Naive B cell (primary cell): ENCODE measurements around the gene BOD1L2. TPM values are rescaled to one million over a fixed set of nuclear protein-coding genes. Genes with fewer than 3 reads are reported as not detected.

Experiments used
- ATAC-seq, 2 donors: fragments of 150-1000 bp; cut with Tn5 transposase; 2 replicates each; pipeline ENCODE4 v1.10.0; 2021; ENCODE audit warnings: low read depth in 2 of 2, mild to moderate bottlenecking in 2 of 2, moderate library complexity in 2 of 2
- DNase-seq: peaks from one replicate; pipeline ENCODE4 v3.0.0; 2022
- H3K27ac Mint-ChIP-seq, 6 donors: one replicate each; pipeline ENCODE4 v1.8.0; 2020 to 2022; ENCODE audit warnings: mild to moderate bottlenecking in 6 of 6, mixed read lengths in 6 of 6, moderate library complexity in 5 of 6, inconsistent platforms in 2 of 6
- H3K27me3 Mint-ChIP-seq, 3 donors: one replicate each; pipeline ENCODE4 v1.8.0; 2021 to 2022; ENCODE audit warnings: mixed read lengths in 3 of 3, mild to moderate bottlenecking in 1 of 3
- H3K36me3 Mint-ChIP-seq, 2 donors: one replicate each; pipeline ENCODE4 v1.8.0; 2020 to 2022; ENCODE audit warnings: mixed read lengths in 2 of 2, inconsistent platforms in 1 of 2, mild to moderate bottlenecking in 1 of 2
- H3K4me1 Mint-ChIP-seq, 3 donors: one replicate each; pipeline ENCODE4 v1.8.0; 2020 to 2022; ENCODE audit warnings: mixed read lengths in 3 of 3, inconsistent platforms in 1 of 3, mild to moderate bottlenecking in 1 of 3, moderate library complexity in 1 of 3
- H3K4me3 Mint-ChIP-seq, 8 donors: one replicate each; pipeline ENCODE4 v1.8.0; 2020 to 2022; ENCODE audit warnings: mild to moderate bottlenecking in 8 of 8, mixed read lengths in 8 of 8, moderate library complexity in 8 of 8, inconsistent platforms in 2 of 8
- H3K9me3 Mint-ChIP-seq, 7 donors: one replicate each; pipeline ENCODE4 v1.8.0; 2020 to 2022; ENCODE audit warnings: mixed read lengths in 7 of 7, mild to moderate bottlenecking in 5 of 7, inconsistent platforms in 2 of 7, moderate library complexity in 1 of 7
- polyA plus RNA-seq, 6 donors: library from polyadenylated mRNA; unstranded; fragments of 300-500 nt; fragmentation: Illumina TruSeq; gene quantifications; one replicate each; pipeline ENCODE4 v1.2.3, GENCODE V29; 2021; ENCODE audit warnings: low read depth in 6 of 6

The BOD1L2 gene
- polyA plus RNA-seq: not detected

DNA sequence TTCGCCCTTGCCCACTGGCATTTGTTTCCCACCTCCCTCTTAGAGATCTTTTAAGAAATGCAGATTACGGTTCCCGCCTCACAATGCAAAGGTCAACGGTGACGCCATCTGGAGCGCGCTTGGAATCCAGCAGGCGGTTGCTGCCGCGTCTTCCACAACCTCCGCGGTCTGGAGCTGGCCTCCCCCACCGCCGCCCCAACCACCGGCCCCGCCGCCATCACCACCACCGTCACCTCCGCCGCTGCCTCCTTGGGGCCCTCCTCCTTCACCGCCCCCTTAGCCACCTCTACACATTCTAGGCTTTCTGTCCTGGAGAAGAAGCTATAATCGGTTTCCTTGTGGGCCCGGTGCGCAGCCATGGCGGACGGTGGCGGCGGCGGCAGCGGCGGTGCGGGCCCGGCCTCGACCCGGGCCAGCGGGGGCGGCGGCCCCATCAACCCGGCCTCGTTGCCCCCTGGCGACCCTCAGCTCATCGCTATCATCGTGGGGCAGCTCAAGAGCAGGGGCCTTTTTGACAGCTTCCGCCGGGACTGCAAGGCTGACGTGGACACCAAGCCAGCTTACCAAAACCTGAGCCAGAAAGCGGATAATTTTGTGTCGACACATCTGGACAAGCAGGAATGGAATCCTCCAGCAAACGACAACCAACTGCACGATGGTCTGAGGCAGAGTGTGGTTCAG, at the start of gene BOD1L2:
Gene BOD1L2, plus strand, starts transcription at position 132 of the 681 bp plus-strand sequence. Its CDS starts 226 bp downstream, at position 358.
- DNase-seq (no peak), ATAC-seq (no peak)
- Mint-ChIP-seq H3K27me3 (peaks cover 57 to 82% (median 73%) of the 10 kb centered on the region in 3 donors), H3K4me1 (peaks cover 5 to 21% (median 7%) of the 10 kb centered on the region in 3 donors), H3K36me3 (peaks cover 0 to 11% of the 10 kb centered on the region in 2 donors), H3K9me3 (peaks cover 2 to 25% (median 7%) of the 10 kb centered on the region in 7 donors), H3K27ac (no peak within 1 kb of the TSS), H3K4me3 (no peak within 1 kb of the TSS)

DNA sequence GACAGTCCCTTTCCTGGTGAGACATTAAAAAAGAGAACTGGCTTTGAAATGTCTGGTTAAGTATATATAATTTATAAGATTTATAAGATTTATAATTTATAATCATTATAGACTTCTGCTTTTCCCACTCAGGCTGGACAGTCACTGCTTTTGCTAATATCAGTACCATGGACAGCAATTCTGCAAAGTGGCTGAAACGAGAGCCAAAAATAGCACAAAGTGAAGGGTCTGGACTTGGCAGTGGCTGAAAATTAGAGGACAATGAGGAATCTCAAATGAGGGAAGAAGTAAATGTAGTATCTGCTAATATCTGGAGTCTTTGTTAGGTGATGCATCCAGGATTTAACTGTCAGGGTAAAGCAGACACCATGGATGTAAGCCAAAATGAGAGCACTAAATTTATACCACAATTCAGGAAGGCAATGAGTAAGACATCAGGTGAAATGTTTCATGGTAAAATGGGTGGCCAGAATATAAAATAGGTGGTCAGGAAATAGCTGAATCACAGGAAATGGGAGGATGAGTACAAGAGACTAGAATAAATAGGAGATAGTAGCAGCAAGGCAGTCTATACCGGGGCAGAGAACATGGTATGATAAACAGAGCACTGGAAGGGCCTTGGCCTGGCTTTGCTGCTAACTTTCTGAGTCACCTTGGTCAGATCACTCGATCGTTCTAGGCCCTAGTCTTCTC, 39.6 kb upstream of the BOD1L2 start:
- ATAC-seq (no peak), DNase-seq (no peak)
- Mint-ChIP-seq H3K4me1 (no peaks in the 10 kb centered on the region), H3K27ac (no peak overlapping the region), H3K36me3 (peaks cover 6 to 12% of the 10 kb centered on the region in 2 donors), H3K4me3 (no peak overlapping the region), H3K9me3 (peaks cover 8 to 32% (median 14%) of the 10 kb centered on the region in 7 donors), H3K27me3 (peaks cover 35 to 67% (median 57%) of the 10 kb centered on the region in 3 donors)

DNA sequence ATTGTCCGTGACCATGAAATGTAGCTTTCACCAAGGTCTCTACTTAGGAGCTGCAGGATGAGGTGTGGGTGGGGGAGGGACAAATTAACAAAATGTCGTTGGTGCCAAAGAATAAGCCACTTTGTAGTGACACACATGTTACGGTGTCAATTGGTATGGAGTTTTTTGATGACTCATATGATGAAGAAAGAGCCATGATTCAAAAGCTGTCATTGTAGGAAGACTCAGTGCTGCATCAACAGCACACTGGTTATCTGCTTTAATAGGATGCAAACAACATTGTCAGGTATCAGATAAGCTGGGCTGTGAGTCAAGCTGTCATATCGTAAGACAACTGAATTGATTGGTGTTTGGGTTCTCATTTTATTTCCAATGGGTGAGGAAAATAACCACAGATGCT, 36.6 kb upstream of the BOD1L2 start:
- peaks cover 37 to 70% (median 69%) of the 10 kb centered on the region in 3 donors for H3K27me3 Mint-ChIP-seq

DNA sequence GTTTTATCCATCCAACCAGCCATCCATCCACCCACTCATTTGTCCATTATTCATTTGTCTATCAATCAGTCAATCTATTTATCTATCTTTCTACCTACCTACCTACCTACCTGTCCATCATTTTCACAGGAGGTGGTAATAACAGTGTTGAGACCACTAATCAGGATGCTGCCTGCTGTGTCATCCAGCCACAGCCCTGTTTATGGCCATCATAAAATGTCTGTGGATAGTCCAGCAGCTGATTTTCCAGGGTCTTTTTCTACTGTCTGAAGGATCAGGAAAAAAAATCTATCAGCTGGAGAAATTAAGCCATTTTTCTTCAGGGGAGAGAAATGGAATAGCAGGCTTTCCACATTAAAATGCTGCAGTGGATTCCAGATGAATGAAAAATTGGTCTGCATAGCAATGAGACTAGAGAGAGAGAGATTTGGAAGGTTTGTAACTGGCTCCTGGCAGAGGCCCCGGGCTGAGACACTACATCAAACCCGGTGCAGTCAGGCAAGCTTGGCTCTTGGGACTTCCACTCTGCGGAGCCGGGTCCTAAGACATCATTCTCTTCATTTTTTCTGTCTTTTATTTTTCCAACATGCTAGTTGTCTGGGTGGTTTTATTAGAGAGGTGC, 33.0 kb upstream of the BOD1L2 start:
- DNase-seq (no peak), ATAC-seq (no peak)
- Mint-ChIP-seq H3K4me3 (no peak overlapping the region), H3K4me1 (no peaks in the 10 kb centered on the region), H3K27me3 (peaks cover 36 to 65% (median 61%) of the 10 kb centered on the region in 3 donors), H3K27ac (no peak overlapping the region), H3K36me3 (no peaks in the 10 kb centered on the region), H3K9me3 (peaks cover 4 to 27% (median 8%) of the 10 kb centered on the region in 7 donors)

More for the DNA sequence above, 36.6 kb upstream of the BOD1L2 start:
- Mint-ChIP-seq H3K9me3 (peaks cover 5 to 27% (median 8%) of the 10 kb centered on the region in 7 donors), H3K36me3 (no peaks in the 10 kb centered on the region), H3K4me3 (no peak overlapping the region), H3K4me1 (no peaks in the 10 kb centered on the region), H3K27ac (no peak overlapping the region)
- ATAC-seq (no peak), DNase-seq (no peak)

DNA sequence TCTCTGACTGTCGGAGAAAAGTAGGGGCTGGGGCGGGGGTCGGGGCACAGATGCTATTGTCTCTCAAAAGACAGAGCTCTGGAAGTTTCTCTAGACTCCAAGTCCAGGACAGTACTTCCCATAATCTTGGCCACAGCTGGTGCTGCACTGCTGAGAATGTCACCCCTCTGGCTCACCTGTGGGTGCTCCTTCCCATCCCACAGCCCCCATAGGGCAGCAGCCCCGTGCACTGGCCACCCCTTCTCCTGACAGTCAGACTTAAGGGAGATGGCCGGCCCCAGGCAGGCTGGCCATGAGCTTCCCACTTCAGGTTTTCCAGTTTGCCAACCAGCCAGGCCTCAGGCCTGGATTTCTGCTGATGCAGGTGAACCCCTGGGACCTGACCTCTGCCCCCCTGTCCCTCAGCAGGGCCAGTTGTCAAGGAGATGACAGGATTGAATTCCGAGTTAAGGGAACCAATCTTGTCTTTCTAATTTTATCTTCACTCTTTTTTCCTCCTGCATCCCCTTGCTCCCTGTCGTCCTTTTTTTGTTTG, 30.2 kb upstream of the BOD1L2 start:
- H3K4me1 Mint-ChIP-seq: no peaks in the 10 kb centered on the region
- DNase-seq (no peak), ATAC-seq (no peak)
- H3K9me3 Mint-ChIP-seq: peaks cover 0 to 16% (median 3%) of the 10 kb centered on the region in 7 donors
- peaks cover 40 to 55% (median 54%) of the 10 kb centered on the region in 3 donors for H3K27me3 Mint-ChIP-seq
- H3K4me3 Mint-ChIP-seq: no peak overlapping the region
- no peak overlapping the region for H3K27ac Mint-ChIP-seq
- no peaks in the 10 kb centered on the region for H3K36me3 Mint-ChIP-seq

DNA sequence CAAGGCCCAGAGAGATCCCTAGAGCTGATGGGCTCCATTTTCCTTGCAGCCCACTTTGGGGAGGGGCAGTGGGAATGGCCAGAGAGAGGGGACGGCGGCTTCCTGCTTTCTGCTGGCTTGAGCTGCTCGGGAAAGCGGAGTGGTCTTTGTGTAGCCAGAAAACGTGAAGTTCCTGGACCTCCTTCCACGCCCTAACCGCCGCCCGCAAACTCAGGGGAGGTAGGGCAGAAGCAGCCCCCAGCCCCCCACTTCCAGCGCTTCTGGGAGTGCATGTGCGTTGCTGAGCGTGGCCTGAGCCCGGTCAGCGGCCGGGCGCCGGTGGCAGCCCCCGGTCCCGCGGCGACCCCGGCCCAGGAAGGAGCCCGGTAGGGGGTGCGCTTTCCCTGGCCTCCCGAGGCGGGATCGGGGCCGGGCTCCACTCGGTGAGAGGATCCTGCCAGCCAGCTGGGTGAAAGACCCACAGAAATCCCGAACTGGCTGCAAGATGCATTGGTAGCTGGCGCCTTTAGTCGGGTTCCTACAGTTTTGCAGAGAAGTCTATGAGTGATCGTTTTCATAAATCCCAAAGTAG, 25.3 kb upstream of the BOD1L2 start:
- no peaks in the 10 kb centered on the region for H3K36me3 Mint-ChIP-seq
- H3K4me3 Mint-ChIP-seq: no peak overlapping the region
- DNase-seq (no peak), ATAC-seq (no peak)
- peaks cover 0 to 4% (median 0%) of the 10 kb centered on the region in 7 donors for H3K9me3 Mint-ChIP-seq
- no peak overlapping the region for H3K27ac Mint-ChIP-seq
- H3K4me1 Mint-ChIP-seq: no peaks in the 10 kb centered on the region
- H3K27me3 Mint-ChIP-seq: peaks cover 41 to 69% (median 62%) of the 10 kb centered on the region in 3 donors

DNA sequence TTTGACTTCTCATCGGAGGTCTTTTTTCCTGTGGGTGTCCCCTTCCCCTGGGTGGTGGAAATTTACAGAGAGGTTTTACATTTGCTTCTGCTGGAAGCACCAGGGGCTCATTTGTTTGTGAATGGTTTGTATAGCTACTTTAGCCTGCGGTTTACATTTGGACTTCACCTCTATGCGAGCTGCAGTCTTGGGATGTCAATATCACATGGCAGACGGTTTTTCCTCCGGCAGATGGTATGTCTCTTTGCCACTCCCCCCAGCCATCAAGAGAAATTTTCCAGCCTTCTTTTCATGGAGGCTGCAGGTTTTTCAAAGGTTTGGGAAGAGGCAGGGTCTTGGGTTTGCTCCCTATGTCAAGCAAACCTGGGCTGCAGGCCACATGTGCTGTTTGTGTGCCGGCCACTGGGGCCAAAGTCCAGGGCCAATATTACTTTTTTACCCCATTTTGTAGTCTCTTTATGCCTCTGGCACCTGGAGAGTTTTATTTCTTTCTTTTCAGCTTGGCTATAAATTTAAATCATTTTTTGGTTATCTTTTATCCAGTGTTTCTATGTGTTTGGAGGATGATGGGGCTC, 23.9 kb upstream of the BOD1L2 start:
- Mint-ChIP-seq H3K27me3 (peaks cover 40 to 70% (median 67%) of the 10 kb centered on the region in 3 donors), H3K4me3 (peak overlapping the region in 1 of 8 donors; percentile 59), H3K27ac (no peak overlapping the region), H3K4me1 (no peaks in the 10 kb centered on the region), H3K36me3 (no peaks in the 10 kb centered on the region), H3K9me3 (peaks cover 0 to 4% (median 0%) of the 10 kb centered on the region in 7 donors)
- ATAC-seq (no peak), DNase-seq (no peak)

DNA sequence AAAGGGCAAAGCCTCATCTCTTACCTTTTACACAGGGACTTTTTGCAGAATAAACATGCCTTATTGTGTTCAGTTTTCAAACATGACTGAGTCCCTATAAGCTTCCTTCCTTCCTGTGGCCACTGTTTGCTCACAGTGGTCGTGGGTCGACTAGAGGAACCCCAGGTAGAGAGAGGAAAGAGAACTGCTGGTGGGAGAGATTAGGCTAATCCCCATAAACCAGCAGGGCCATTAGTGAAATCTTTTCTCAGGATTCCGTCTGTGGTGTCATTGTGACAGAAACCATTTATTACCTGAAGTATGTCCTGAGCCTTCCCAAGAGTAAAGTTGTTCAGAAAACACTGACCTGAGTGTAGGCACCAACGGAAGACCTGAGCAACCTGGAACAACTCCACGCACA, 21.3 kb upstream of the BOD1L2 start:
- ATAC-seq (no peak), DNase-seq (no peak)
- no peaks in the 10 kb centered on the region for H3K36me3 Mint-ChIP-seq
- H3K27me3 Mint-ChIP-seq: peaks cover 52 to 78% (median 65%) of the 10 kb centered on the region in 3 donors
- no peaks in the 10 kb centered on the region for H3K4me1 Mint-ChIP-seq
- H3K9me3 Mint-ChIP-seq: peaks cover 0 to 4% (median 0%) of the 10 kb centered on the region in 7 donors
- H3K4me3 Mint-ChIP-seq: no peak overlapping the region
- no peak overlapping the region for H3K27ac Mint-ChIP-seq

DNA sequence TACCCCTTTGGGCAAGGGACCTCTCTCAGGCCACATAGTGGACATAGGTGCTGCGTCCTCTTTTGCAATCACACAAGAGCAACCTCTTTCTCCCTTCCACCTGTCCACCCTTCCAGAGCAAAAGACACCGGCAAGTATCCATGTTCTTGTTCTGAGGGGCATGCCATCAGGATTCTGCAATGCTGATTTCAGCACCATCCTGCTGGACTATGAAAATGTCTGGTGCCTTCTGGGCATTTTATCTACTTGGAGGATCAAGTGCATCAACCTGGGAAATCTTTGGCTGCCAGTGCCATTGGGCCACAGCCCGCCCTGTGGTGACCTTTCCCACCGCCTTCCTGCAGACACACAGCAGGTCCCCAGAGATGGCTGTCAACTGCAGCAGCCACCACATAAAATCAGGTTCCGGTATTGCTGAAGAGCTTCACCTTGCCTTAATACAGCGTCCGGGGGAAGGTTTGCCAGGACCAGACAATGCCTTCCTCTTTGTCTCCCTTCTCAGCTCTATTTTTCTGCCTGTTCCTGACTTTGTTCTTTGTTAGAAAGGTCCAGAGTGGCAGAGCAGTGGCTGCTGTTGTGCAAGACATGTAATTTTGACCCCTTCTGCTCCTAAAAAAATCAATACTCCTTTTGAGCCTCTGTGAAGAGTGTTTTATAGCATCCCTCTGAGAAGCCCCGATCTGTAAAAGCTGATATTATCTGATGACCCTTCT, 18.5 kb upstream of the BOD1L2 start:
- peaks cover 0 to 4% (median 0%) of the 10 kb centered on the region in 7 donors for H3K9me3 Mint-ChIP-seq

DNA sequence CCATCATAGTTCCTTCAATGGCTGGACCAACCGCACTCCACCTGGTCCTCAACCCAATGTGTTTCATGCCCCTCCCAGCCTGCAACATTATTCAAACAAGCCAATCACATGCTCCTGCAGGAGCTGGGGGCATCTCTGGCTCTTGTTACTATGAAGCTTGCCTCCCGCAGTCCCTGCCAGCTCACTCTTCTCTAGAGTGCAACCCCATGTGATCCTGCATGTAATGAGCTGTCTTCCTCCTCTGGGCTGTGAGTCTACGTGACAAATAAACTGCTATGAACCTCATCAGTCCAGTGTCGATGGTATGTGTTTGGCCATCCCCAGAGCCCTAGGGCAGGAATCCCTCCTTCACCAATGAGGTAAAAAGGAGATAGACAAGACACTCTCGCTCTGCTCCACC, 15.8 kb upstream of the BOD1L2 start:
- no peaks in the 10 kb centered on the region for H3K36me3 Mint-ChIP-seq
- DNase-seq: no peak
- peaks cover 51 to 77% (median 73%) of the 10 kb centered on the region in 3 donors for H3K27me3 Mint-ChIP-seq
- H3K27ac Mint-ChIP-seq: peak overlapping the region in 1 of 6 donors; percentile 34
- no peak overlapping the region for H3K4me3 Mint-ChIP-seq
- no peak for ATAC-seq
- H3K4me1 Mint-ChIP-seq: no peaks in the 10 kb centered on the region
- peaks cover 0 to 4% (median 0%) of the 10 kb centered on the region in 7 donors for H3K9me3 Mint-ChIP-seq

More for the DNA sequence above, 18.5 kb upstream of the BOD1L2 start:
- no peaks in the 10 kb centered on the region for H3K4me1 Mint-ChIP-seq
- no peak overlapping the region for H3K27ac Mint-ChIP-seq
- DNase-seq (no peak), ATAC-seq (no peak)
- no peak overlapping the region for H3K4me3 Mint-ChIP-seq
- no peaks in the 10 kb centered on the region for H3K36me3 Mint-ChIP-seq
- peaks cover 54 to 81% (median 58%) of the 10 kb centered on the region in 3 donors for H3K27me3 Mint-ChIP-seq

DNA sequence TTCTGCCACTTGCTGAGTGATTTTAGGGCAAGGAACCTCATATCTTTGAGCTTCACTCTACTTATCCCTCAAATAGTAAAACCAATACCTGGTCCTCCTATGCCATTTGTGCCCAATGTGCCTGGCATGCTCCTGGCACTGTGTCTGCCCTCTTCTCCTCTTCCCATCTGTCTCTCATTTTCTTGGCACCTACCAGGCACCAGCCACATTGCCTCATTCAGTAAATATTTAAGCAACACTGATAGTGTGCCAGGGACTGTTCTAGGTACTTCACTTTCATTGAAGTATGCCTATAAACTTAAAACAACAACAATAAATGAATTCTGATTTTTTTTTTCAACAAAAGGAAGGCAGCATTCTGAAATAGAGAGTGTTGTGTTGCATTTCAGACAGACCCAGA, 15.1 kb upstream of the BOD1L2 start:
- peaks cover 0 to 4% (median 2%) of the 10 kb centered on the region in 7 donors for H3K9me3 Mint-ChIP-seq
- H3K27ac Mint-ChIP-seq: no peak overlapping the region
- no peaks in the 10 kb centered on the region for H3K36me3 Mint-ChIP-seq
- ATAC-seq (no peak), DNase-seq (no peak)
- H3K4me3 Mint-ChIP-seq: no peak overlapping the region
- H3K4me1 Mint-ChIP-seq: no peaks in the 10 kb centered on the region
- peaks cover 46 to 76% (median 66%) of the 10 kb centered on the region in 3 donors for H3K27me3 Mint-ChIP-seq

DNA sequence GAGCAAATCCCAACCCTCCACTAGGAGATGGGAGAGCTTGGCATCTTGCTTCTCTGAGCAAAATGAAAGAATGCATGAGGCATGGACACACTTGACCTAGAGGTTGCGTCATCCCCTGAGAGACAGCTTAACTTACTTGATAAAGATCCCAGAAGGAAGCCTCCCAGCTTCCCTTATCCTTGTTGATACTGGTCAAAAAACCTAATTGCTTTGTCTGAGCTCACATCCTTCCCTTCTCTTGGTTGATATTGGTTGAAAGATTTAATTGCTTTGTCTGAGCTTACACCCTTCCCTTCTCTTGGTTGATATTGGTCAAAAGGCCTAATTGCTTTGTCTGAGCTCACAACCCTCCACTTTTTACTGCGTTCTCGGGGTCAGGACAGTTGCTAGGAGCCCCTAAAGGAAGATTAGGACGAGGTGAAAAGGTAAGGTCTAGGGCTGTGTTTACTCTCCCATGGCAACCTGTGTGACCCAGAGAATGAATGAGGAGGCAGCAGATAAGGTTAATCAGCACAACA, 12.2 kb upstream of the BOD1L2 start:
- no peaks in the 10 kb centered on the region for H3K4me1 Mint-ChIP-seq
- ATAC-seq (no peak), DNase-seq (no peak)
- no peak overlapping the region for H3K4me3 Mint-ChIP-seq
- peak overlapping the region in 1 of 6 donors; percentile 36 for H3K27ac Mint-ChIP-seq
- H3K27me3 Mint-ChIP-seq: peaks cover 46 to 64% (median 59%) of the 10 kb centered on the region in 3 donors
- H3K36me3 Mint-ChIP-seq: no peaks in the 10 kb centered on the region
- H3K9me3 Mint-ChIP-seq: peaks cover 0 to 5% (median 2%) of the 10 kb centered on the region in 7 donors
